SKM-1 (cell line): ENCODE measurements around the gene SGMS1.
"Not testable (repeated sequence)": the region's sequence is repeated elsewhere in the genome, so short reads cannot be mapped to it uniquely, and the experiment has no call there.

ENCODE experiments used
- DNase-seq: peaks from one replicate; lab custom pipeline; 2025; ENCODE audit not compliant: unreplicated experiment; lab: John Stamatoyannopoulos, UW

Gene SGMS1

GRCh38 chr10:50540069-50540825, 83.5 kb downstream of the SGMS1 start:
- DNase-seq, result no peak

GRCh38 chr10:50538555-50539398, 85.0 kb downstream of the SGMS1 start:
- DNase-seq, result no peak

DNA sequence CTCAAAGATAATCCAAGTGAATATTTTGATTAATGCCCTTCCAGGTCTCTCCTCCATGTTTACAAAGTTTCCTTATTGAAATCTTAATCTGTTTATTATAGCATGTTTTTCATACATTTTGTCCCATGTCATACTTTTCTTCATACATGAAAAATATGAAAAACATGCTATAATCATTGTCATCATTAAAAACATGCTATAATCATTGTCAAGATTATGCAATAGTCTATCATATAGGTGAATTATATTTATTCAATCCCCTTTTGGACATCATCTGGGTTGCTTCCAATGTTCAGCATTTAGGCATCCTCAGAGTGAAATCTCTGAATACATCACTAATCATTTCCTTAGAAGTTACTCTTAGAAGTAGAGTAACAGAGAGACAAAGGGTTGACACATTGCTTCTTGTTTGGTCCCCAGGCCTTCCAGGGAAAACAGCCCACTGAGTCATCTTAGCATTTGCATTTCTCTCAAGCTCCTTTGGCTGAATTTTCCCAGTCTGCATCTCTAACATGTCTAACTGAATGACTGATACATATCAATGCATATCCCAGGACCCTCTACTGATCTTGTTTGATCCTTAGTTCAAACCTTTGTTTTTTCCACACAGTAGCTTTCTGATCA, 87.0 kb downstream of the SGMS1 start:
- DNase-seq, result no peak

GRCh38 chr10:50534748-50535376, 88.9 kb downstream of the SGMS1 start:
- not testable (repeated sequence) for DNase-seq

DNA sequence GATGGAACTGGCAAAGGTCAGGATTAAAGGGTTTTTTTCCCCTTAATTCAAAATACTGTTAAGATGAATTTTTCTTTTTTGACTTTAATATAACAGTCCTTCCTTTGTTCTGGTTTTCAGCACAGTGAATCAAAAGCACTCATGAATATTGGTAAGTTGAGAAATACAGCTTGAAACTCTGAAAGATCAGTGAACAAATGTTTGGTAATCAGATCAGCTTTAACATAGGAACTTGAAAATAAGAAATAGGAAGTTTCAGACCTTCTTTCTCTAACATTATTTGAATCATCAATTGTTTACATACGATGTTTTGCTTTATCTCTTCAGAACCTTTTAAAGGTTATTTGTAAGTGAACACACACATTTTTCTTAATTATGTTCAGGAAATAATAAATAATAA, 90.5 kb downstream of the SGMS1 start:
- DNase-seq, result no peak

DNA sequence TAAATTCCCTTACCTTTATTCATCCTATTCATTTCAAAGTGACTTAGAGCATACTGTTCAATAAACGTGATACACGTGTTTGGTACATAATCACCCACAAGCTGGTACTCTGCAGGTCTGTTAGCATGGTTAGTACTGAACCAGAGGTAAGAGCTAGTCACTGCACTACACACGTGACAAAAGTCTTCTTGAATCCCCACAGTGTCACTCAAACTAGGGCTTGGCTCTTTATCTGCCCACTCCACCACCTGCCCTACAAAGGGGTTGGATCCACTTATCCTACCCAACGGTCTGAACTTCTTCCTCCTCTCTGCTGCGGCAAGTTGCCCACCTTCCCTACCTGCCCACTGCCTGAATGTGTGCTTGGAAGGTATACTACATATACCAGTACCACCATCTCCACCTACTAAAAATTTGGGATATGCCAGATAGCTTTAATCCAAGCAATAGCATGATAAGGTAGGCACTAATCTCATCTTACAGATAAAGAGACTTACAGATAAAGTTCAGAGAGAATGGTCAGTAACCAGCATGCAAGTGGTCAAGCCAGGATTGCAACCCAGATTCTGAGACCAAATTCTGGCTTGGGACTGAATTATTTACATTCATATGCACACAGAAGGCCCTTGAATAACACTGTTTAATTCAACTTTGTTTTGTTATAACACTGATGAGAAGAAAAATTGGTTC, 92.2 kb downstream of the SGMS1 start:
- no peak for DNase-seq

- DNase-seq, result no peak
Observed at GRCh38 chr10:50529660-50530059, 94.1 kb downstream of the SGMS1 start.

DNA sequence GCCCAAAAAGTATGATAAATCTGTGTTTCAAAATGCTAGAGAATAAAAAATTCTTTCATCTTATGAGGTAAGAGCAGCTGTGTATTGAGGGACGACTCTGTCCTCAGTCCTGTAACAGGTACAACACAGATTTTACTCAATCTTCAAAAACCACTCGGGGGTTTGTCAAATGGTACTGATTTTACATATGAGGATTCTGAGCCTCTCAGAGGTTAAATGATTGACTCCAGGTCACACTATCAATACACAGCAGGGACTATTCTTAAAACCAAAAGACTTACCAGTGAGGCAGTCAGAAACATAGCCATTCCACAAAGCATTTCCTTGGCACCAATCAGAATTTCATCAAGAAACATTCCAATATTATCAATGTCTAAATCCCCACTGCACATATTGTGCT, 95.5 kb downstream of the SGMS1 start:
- DNase-seq, result no peak

GRCh38 chr10:50527442-50528043, 96.2 kb downstream of the SGMS1 start:
- DNase-seq, result no peak

GRCh38 chr10:50526185-50526584, 97.6 kb downstream of the SGMS1 start:
- no peak for DNase-seq

- DNase-seq, result no peak
Observed at GRCh38 chr10:50523357-50523756, 100.4 kb downstream of the SGMS1 start.

DNA sequence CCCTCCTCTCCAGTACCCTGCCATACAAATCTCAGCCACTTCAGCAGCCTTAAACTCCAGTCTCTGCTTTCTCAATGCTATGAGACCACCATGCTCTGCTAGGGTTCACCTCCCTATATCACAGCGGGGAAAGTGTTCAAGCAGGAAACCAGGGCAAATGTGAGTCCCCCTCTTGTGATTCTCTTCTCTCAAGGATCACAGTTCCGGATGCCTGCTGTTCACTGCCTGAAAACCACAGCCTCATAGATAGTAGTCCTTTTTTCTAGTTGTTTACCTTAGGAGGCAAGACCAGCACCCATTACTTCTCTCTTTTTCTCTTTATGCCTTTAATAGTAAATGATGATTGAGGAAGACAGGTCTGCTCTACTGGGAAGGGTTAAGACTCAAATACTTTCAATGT, 100.8 kb downstream of the SGMS1 start:
- DNase-seq, result no peak

DNA sequence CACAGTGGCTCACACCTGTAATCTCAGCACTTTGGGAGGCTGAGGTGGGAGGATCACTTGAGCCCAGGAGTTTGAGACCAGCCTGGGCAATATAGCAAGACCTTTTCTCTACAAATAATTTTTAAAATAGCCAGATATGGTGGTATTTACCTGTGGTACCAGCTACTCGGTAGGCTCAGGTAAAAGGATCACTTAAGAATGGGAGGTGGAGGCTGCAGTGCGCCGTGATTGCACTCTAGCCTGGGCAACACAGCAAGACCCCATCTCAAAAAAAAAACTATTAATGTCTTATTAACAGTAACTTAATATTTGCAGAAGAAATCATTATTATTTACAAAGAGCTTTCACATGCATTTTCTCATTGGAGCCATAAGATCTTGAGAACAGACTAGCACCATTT, 103.6 kb downstream of the SGMS1 start:
- no peak for DNase-seq

GRCh38 chr10:50517626-50518025, 106.1 kb downstream of the SGMS1 start:
- no peak for DNase-seq

- no peak for DNase-seq
Observed at GRCh38 chr10:50516171-50516570, 107.6 kb downstream of the SGMS1 start.

- DNase-seq, result no peak
Observed at GRCh38 chr10:50515420-50515819, 108.3 kb downstream of the SGMS1 start.

DNA sequence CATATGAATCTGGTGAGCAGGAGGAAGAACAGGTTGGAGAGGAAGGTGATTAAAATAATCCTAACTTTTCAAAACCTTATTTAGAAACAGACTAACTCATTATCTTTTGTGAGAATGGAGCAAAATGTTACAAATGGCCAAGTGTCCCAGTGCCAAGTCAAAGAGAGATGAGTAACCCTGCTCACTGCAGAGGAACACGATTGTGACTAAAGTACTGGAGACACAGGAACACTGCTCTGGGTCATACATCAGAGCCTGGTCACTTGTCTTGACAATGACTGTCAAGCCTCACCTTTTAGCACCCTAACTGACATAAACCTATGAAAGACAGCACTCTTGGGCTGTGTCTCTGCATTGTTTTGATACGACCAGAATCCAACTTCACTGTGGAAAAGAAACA, 108.8 kb downstream of the SGMS1 start:
- DNase-seq, result no peak

- DNase-seq, result no peak
Observed at GRCh38 chr10:50513956-50514355, 109.8 kb downstream of the SGMS1 start.

DNA sequence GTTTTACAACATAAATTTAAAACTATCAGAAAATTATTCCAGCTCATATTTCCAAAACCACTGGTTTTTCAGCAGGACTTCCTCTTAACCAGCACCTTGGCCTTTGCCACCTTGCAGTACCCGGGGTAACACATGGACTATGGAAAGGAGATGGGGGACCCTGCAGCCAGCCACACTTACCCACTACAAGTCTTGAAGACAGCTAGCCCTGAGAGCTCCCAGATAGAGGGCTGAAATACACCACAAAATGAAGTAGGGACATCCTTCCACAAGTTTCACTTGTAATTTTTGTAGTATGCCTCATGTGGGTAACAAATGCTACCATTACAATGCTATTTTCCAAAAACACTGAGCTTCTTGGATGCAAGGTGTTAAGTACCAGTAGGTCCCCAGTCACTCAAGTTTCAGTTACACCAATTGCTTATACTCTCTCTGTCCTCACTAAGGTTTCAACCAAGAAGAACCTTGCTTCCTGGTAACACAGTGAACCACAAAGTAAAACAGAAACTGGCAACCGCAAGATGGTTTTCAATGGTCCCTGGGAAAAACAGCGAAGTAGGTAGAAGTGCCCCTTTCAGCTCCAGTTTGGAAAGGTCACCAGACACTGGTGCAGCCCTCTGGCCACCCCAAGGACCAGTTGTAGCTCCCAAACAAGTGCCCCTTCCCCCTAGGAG, 110.9 kb downstream of the SGMS1 start:
- DNase-seq, result no peak

- DNase-seq, result no peak
Observed at GRCh38 chr10:50512214-50512595, 111.6 kb downstream of the SGMS1 start.
